HepG2 (cell line): ENCODE data around the gene AFAP1. TPM values are rescaled to one million over a fixed set of nuclear protein-coding genes. Genes with fewer than 3 reads are reported as not detected.

Source experiments
- ATAC-seq: fragments of 200-7000 bp; cut with Tn5 transposase; 3 replicates; pipeline ENCODE4 v1.9.1; 2020; ENCODE audit warnings: mild to moderate bottlenecking, moderate library complexity
- BruUV-seq: library from RNA; stranded (reverse); fragments of 400-500 nt; replicated peaks from 2 replicates; lab custom pipeline; 2021; lab: Mats Ljungman, UMichigan
- CTCF ChIA-PET: fragments of 300-600 bp; formaldehyde crosslinking; extraction: SDS; loops from one replicate; lab custom pipeline; 2021; ENCODE audit warnings: low total read pairs, inconsistent platforms, low intra/inter-chr PET ratio; lab: Yijun Ruan, JAX
- POLR2A ChIA-PET: fragments of 350-600 bp; sonication (Branson Sonifier 250); formaldehyde crosslinking; loops from one replicate; lab custom pipeline; 2020; ENCODE audit warnings: antibody characterized with exemption, inconsistent platforms; lab: Yijun Ruan, JAX
- DNase-seq: peaks from one replicate; pipeline ENCODE4 v3.0.0-alpha.2; 2015; ENCODE audit warnings: low spot score
- FAIRE-seq: peaks from 3 replicates; lab custom pipeline; 2011; peaks lifted over from hg19 to GRCh38; lab: Jason Lieb, UNC
- H2AFZ ChIP-seq: one replicate; pipeline ENCODE4 v1.6.1; 2011; ENCODE audit warnings: low read length, inconsistent platforms
- H3K27ac ChIP-seq: fragments of 300-600 bp; 3 replicates; pipeline ENCODE4 v1.8.0; 2011; ENCODE audit warnings: mixed run types, mild to moderate bottlenecking, mixed read lengths, low read length, inconsistent platforms; ENCODE audit not compliant: insufficient read depth; ENCODE audit errors: extremely low read length
- H3K27me3 ChIP-seq, 2 experiments: fragments of 200-600 bp in 1 of 2; 2 replicates in 1 of 2; 3 replicates in 1 of 2; pipeline versions ENCODE4 v1.6.0 to v1.8.0; 2011; ENCODE audit warnings: low read length in 2 of 2, mild to moderate bottlenecking in 2 of 2, moderate library complexity in 2 of 2, inconsistent platforms in 1 of 2; ENCODE audit not compliant: insufficient read depth in 2 of 2, control insufficient read depth in 1 of 2
- H3K36me3 ChIP-seq, 2 experiments: fragments of 200-600 bp in 1 of 2; replicated peaks in 1 of 2; 2 replicates in 1 of 2; 3 replicates in 1 of 2; pipeline versions ENCODE4 v1.5.1 to v1.8.0; 2011; ENCODE audit warnings: low read length in 2 of 2, inconsistent platforms in 1 of 2; ENCODE audit not compliant: insufficient read depth in 2 of 2, control insufficient read depth in 1 of 2
- H3K4me1 ChIP-seq: 2 replicates; pipeline ENCODE4 v1.5.1; 2012; ENCODE audit warnings: low read length, inconsistent platforms; ENCODE audit not compliant: insufficient read depth
- H3K4me2 ChIP-seq: 2 replicates; pipeline ENCODE4 v1.6.0; 2011; ENCODE audit warnings: low read depth, low read length, inconsistent platforms
- H3K4me3 ChIP-seq, 3 experiments: fragments of 200-600 bp in 1 of 3; sonication (generic), shearing (Covaris generic) in 1 of 3; replicated peaks in 1 of 3; 2 replicates each; pipeline ENCODE4 v1.5.1; 2011 to 2016; ENCODE audit warnings: low read length in 3 of 3, inconsistent platforms in 2 of 3, low read depth in 2 of 3, mild to moderate bottlenecking in 2 of 3, control low read depth in 1 of 3, mixed read lengths in 1 of 3; ENCODE audit not compliant: insufficient read depth in 1 of 3
- H3K79me2 ChIP-seq: one replicate; pipeline ENCODE4 v1.6.1; 2011; ENCODE audit warnings: low read length, inconsistent platforms; ENCODE audit not compliant: insufficient read depth
- H3K9ac ChIP-seq: 2 replicates; pipeline ENCODE4 v1.6.0; 2011; ENCODE audit warnings: mild to moderate bottlenecking, low read depth, low read length, inconsistent platforms; ENCODE audit not compliant: insufficient read depth
- H3K9me3 ChIP-seq: 2 replicates; pipeline ENCODE4 v1.5.1; 2012; ENCODE audit warnings: mild to moderate bottlenecking, low read length
- H4K20me1 ChIP-seq: 2 replicates; pipeline ENCODE4 v1.6.0; 2011; ENCODE audit warnings: inconsistent platforms, mild to moderate bottlenecking, low read length, moderate library complexity; ENCODE audit not compliant: insufficient read depth
- HNRNPH1 ChIP-seq: fragments of 200-400 bp; formaldehyde crosslinking; optimal IDR thresholded peaks from 2 replicates; pipeline ENCODE3; 2017; ENCODE audit warnings: mild to moderate bottlenecking, low read depth, low read length
- KLF16 ChIP-seq, 2 experiments: sonication (generic) in 1 of 2; formaldehyde crosslinking in 1 of 2; IDR thresholded peaks; 2 replicates each; pipeline versions ENCODE4 v1.6.1 to v1.8.0; 2016 to 2023; ENCODE audit warnings: missing genetic modification reagents in 2 of 2, missing compliant biosample characterization in 1 of 2
- NFATC3 ChIP-seq: sonication (generic); formaldehyde crosslinking; IDR thresholded peaks from 2 replicates; pipeline ENCODE4 v1.5.1; 2020; ENCODE audit warnings: mild to moderate bottlenecking, missing genetic modification reagents
- RBM39 ChIP-seq: fragments of 200-400 bp; formaldehyde crosslinking; IDR thresholded peaks from one replicate; pipeline ENCODE4 v1.6.1; 2018; ENCODE audit warnings: antibody characterized with exemption, mild to moderate bottlenecking, low read depth, low read length; ENCODE audit not compliant: poor library complexity, severe bottlenecking
- TRIM22 ChIP-seq: fragments of 450-650 bp; IDR thresholded peaks from 2 replicates; pipeline ENCODE4 v1.6.1; 2017
- ZNF576 ChIP-seq: sonication (generic); formaldehyde crosslinking; IDR thresholded peaks from 2 replicates; pipeline ENCODE4 v1.4.0; 2020; ENCODE audit warnings: mild to moderate bottlenecking, missing genetic modification reagents
- ZNF652 ChIP-seq: IDR thresholded peaks from 2 replicates; pipeline ENCODE4 v1.6.1; 2016; ENCODE audit warnings: low read depth, borderline replicate concordance
- WGBS: methylation state at CpG from one replicate; pipeline ENCODE4 v1.1.6; 2017; ENCODE audit warnings: low lambda C conversion rate; 5-methylcytosine and 5-hydroxymethylcytosine counted together
- in situ Hi-C: cut with HindIII; loops from 2 replicates; pipeline ENCODE4 v1.10.0; 2017; ENCODE audit warnings: low pct_unique_long_range_greater_than_20kb; ENCODE audit not compliant: extremely low pct_ligation_motif_present
- intact Hi-C: fragments of 100-400 bp; cut with micrococcal nuclease; formaldehyde crosslinking; loops from one replicate; pipeline ENCODE4 v1.10.0; 2022; ENCODE audit not compliant: unreplicated experiment
- polyA plus RNA-seq, 8 experiments: library from polyadenylated mRNA; depleted of rRNA in 3 of 8; stranded (reverse) in 7 of 8; unstranded in 1 of 8; fragments of >200 nt; fragmentation: Illumina TruSeq in 4 of 8; extraction: Trizol in 4 of 8; gene quantifications; 2 replicates each; pipeline versions ENCODE4 v1.2.1 to v1.2.3, GENCODE V29; 2011 to 2016; ENCODE audit warnings: low read depth in 4 of 8, missing spikeins in 1 of 8, mixed read lengths in 1 of 8; ENCODE audit not compliant: insufficient read depth in 1 of 8
- total RNA-seq, 5 experiments: library from RNA; depleted of rRNA; stranded (reverse); fragments of >200 nt; fragmentation: Illumina TruSeq; extraction: Trizol; gene quantifications; 2 replicates each; pipeline ENCODE4 v1.2.3, GENCODE V29; 2016; ENCODE audit warnings: low read depth in 1 of 5

AFAP1 gene
- total and polyA plus RNA-seq, 2 of the 13 experiments (the other 11 are each of a cell fraction or from before 2014, with no cell fraction given) = 2.5 TPM

GRCh38 chr4:7811536-7812191 is 128.0 kb downstream of the AFAP1 start:
- peaks cover 43% of the 10 kb centered on the region for H3K4me1 ChIP-seq
- no peaks in the 10 kb centered on the region for H4K20me1 ChIP-seq
- TF ChIP-seq RBM39 (no peak), ZNF576 (CRISPR knock-in tag) (no peak), KLF16 (CRISPR knock-in tag; IDR thresholded peaks at IDR 0.05) (no peak), ZNF652 (no peak), TRIM22 (no peak), NFATC3 (CRISPR knock-in tag) (no peak), HNRNPH1 (no peak)
- TF ChIP-seq, all 625 proteins: peak for 0
- DNase-seq (no peak), FAIRE-seq (no peak), ATAC-seq (no peak)
- Histone ChIP-seq H3K4me3 (no peak overlapping the region), H3K4me2 (no peak overlapping the region), H3K27me3 (no peaks in the 10 kb centered on the region), H3K36me3 (peaks cover 0 to 10% of the 10 kb centered on the region in 2 experiments; a peak in 3 of 5 replicates), H3K9ac (no peak overlapping the region), H3K9me3 (no peaks in the 10 kb centered on the region), H3K79me2 (no peaks in the 10 kb centered on the region), H3K27ac (no peak overlapping the region), H2AFZ (no peak overlapping the region)
- intact Hi-C loops = no loop called here
- ChIA-PET POLR2A (no interaction called here), CTCF (interaction anchor here (1.2 kb wide), 1 partner anchor 32 kb away, joined by 3 read pairs; no protein-coding TSS in a partner anchor)
- no TSS peak for BruUV-seq
- WGBS = 94% methylated on average over 25 of the region's 25 CpGs
- in situ Hi-C loops = no loop called here
